Measurements from ENCODE around the gene CPSF6. TPM values are rescaled to one million over a fixed set of nuclear protein-coding genes. Genes with fewer than 3 reads are reported as not detected.
A peak's percentile ranks its signal among the peaks of the same experiment; 100 is the strongest.

Gene CPSF6
- polyA plus RNA-seq, 1 donor (not counting 4 experiments of a cell fraction or from before 2014, with no cell fraction given): 59.5 TPM

GRCh38 chr12:69266036-69266635, 26.8 kb downstream of the CPSF6 start:
- Histone ChIP-seq H3K9me3 (ENCODE audit: control insufficient read depth, low read depth, low read length) (no peaks in the 10 kb centered on the region), H4K20me1 (ENCODE audit: control insufficient read depth, extremely low read depth, insufficient read depth, low read length) (peaks cover 2% of the 10 kb centered on the region), H3K4me1 (ENCODE audit: control insufficient read depth, extremely low read depth, insufficient read depth, low read length) (peaks cover 6% of the 10 kb centered on the region), H3K4me2 (ENCODE audit: control insufficient read depth, extremely low read depth, insufficient read depth, low read depth, low read length) (no peak overlapping the region), H3K27me3 (ENCODE audit: control insufficient read depth, extremely low read depth, insufficient read depth, low read length) (no peaks in the 10 kb centered on the region), H3K9me1 (ENCODE audit: control insufficient read depth, extremely low read depth, insufficient read depth, low read length) (no peaks in the 10 kb centered on the region), H2AFZ (ENCODE audit: control insufficient read depth, low read length) (no peak overlapping the region), H3K27ac (ENCODE audit: control insufficient read depth, insufficient read depth, low read length) (peak overlapping the region; percentile 2), H3K36me3 (ENCODE audit: control insufficient read depth in 2 of 2, extremely low read depth in 1 of 2, insufficient read depth in 2 of 2, low read length in 2 of 2) (peaks cover 0 to 6% of the 10 kb centered on the region in 2 experiments), H3K9ac (ENCODE audit: control insufficient read depth, extremely low read depth, insufficient read depth, low read length) (no peak overlapping the region), H3K4me3 (ENCODE audit: control insufficient read depth in 2 of 3, extremely low read depth in 1 of 3, insufficient read depth in 2 of 3, low read depth in 1 of 3, low read length in 3 of 3) (no peak overlapping the region), H3K79me2 (ENCODE audit: control insufficient read depth, insufficient read depth, low read length) (peaks cover 1% of the 10 kb centered on the region)
- dilution Hi-C loops (cut with MboI; ENCODE audit: extremely low pct_ligation_motif_present, low sequenced_read_pairs): no loop called here
- no peak for DNase-seq (ENCODE audit: low read depth, low spot score)
- no peak for FAIRE-seq
- no peak for TF ChIP-seq EZH2 (IDR thresholded peaks at IDR 0.05; ENCODE audit: low read length)
- no peak for TF ChIP-seq CTCF (optimal IDR thresholded peaks at IDR 0.05 in 1 of 3, IDR thresholded peaks at IDR 0.05 in 1 of 3, conservative IDR thresholded peaks at IDR 0.05 in 1 of 3; ENCODE audit: extremely low read depth in 1 of 3, insufficient read depth in 2 of 3, low read length in 3 of 3)

GRCh38 chr12:69269736-69270135, 30.4 kb downstream of the CPSF6 start:
- no peak overlapping the region for H2AFZ ChIP-seq (ENCODE audit: control insufficient read depth, low read length)
- no peaks in the 10 kb centered on the region for H3K9me1 ChIP-seq (ENCODE audit: control insufficient read depth, extremely low read depth, insufficient read depth, low read length)
- peaks cover 6% of the 10 kb centered on the region for H3K4me1 ChIP-seq (ENCODE audit: control insufficient read depth, extremely low read depth, insufficient read depth, low read length)
- DNase-seq (ENCODE audit: low read depth, low spot score): no peak
- H3K4me3 ChIP-seq (ENCODE audit: control insufficient read depth in 2 of 3, extremely low read depth in 1 of 3, insufficient read depth in 2 of 3, low read depth in 1 of 3, low read length in 3 of 3): no peak overlapping the region
- H3K79me2 ChIP-seq (ENCODE audit: control insufficient read depth, insufficient read depth, low read length): no peaks in the 10 kb centered on the region
- H3K27ac ChIP-seq (ENCODE audit: control insufficient read depth, insufficient read depth, low read length): no peak overlapping the region
- no peak for FAIRE-seq
- peaks cover 2% of the 10 kb centered on the region for H4K20me1 ChIP-seq (ENCODE audit: control insufficient read depth, extremely low read depth, insufficient read depth, low read length)
- no peak overlapping the region for H3K9ac ChIP-seq (ENCODE audit: control insufficient read depth, extremely low read depth, insufficient read depth, low read length)
- H3K27me3 ChIP-seq (ENCODE audit: control insufficient read depth, extremely low read depth, insufficient read depth, low read length): no peaks in the 10 kb centered on the region
- dilution Hi-C loops (cut with MboI; ENCODE audit: extremely low pct_ligation_motif_present, low sequenced_read_pairs): no loop called here
- TF ChIP-seq CTCF (optimal IDR thresholded peaks at IDR 0.05 in 1 of 3, IDR thresholded peaks at IDR 0.05 in 1 of 3, conservative IDR thresholded peaks at IDR 0.05 in 1 of 3; ENCODE audit: extremely low read depth in 1 of 3, insufficient read depth in 2 of 3, low read length in 3 of 3): no peak
- peaks cover 0 to 4% of the 10 kb centered on the region in 2 experiments for H3K36me3 ChIP-seq (ENCODE audit: control insufficient read depth in 2 of 2, extremely low read depth in 1 of 2, insufficient read depth in 2 of 2, low read length in 2 of 2)
- no peaks in the 10 kb centered on the region for H3K9me3 ChIP-seq (ENCODE audit: control insufficient read depth, low read depth, low read length)
- no peak overlapping the region for H3K4me2 ChIP-seq (ENCODE audit: control insufficient read depth, extremely low read depth, insufficient read depth, low read depth, low read length)

All from keratinocyte (primary cell).